ENCODE data around the gene SCEL. TPM values are rescaled to one million over a fixed set of nuclear protein-coding genes. Genes with fewer than 3 reads are reported as not detected.

Gene SCEL
- total and polyA plus RNA-seq, 2 experiments from 2014 or later = not detected

DNA sequence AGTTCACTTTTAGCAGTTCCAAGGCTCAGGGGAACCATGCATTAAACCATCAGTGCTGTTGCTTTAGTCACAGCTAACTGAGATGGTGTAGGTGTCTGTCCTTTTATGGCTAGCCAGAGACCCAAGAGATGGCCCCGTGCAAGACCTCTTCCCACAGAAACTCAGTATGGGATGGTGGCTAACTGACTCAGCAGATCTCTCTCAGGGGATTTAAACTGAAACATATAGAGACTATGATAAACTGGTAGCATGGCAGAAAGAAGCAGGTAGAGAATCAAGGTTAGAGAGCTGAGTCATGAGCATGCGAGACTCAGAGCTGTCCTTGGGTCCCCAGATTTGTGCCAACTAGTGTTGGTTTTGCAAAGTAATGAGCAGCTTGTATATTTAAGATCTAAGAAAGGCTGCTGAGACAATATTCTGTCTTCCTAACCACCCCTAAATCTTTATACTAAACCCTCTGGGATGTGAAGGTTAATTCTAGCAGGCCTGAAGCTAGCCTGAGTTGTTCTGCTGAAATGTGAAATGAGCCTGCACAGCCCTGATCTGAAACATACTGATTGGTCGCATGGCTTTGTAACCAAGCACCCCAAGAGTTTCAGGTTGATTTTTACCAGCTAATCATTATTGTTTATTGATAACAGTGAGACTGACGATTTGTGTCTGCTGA is 6.5 kb upstream of the SCEL start:
- DNase-seq (ENCODE audit: low spot score) = no peak
- Histone ChIP-seq H3K9me2 (ENCODE audit: insufficient read depth) (0 out of 2 replicates have a peak, but pooled peaks cover 3% of the 10 kb centered on the region), H3K36me3 (ENCODE audit: insufficient read depth) (no peaks in the 10 kb centered on the region), H3K4me3 (no peak overlapping the region), H4K20me1 (replicated peaks; ENCODE audit: insufficient read depth) (no peaks in the 10 kb centered on the region), H3K27ac (ENCODE audit: low read depth) (no peak overlapping the region), H3K79me2 (replicated peaks; ENCODE audit: insufficient read depth) (no peaks in the 10 kb centered on the region), H2AFZ (peak overlapping the region; percentile 72; the same call in 1 of the 2 replicates), H3F3A (replicated peaks; ENCODE audit: low read depth) (no peaks in the 10 kb centered on the region), H3K4me2 (no peak overlapping the region), H3K4me1 (ENCODE audit: insufficient read depth) (no peaks in the 10 kb centered on the region), H3K27me3 (ENCODE audit: insufficient read depth) (no peaks in the 10 kb centered on the region)
- no peak for TF ChIP-seq NANOG (IDR thresholded peaks at IDR 0.05; ENCODE audit: borderline replicate concordance)
- TF ChIP-seq STAT1 (IDR thresholded peaks at IDR 0.05; ENCODE audit: unreplicated experiment) = no peak
- TF ChIP-seq, protein P1, sequence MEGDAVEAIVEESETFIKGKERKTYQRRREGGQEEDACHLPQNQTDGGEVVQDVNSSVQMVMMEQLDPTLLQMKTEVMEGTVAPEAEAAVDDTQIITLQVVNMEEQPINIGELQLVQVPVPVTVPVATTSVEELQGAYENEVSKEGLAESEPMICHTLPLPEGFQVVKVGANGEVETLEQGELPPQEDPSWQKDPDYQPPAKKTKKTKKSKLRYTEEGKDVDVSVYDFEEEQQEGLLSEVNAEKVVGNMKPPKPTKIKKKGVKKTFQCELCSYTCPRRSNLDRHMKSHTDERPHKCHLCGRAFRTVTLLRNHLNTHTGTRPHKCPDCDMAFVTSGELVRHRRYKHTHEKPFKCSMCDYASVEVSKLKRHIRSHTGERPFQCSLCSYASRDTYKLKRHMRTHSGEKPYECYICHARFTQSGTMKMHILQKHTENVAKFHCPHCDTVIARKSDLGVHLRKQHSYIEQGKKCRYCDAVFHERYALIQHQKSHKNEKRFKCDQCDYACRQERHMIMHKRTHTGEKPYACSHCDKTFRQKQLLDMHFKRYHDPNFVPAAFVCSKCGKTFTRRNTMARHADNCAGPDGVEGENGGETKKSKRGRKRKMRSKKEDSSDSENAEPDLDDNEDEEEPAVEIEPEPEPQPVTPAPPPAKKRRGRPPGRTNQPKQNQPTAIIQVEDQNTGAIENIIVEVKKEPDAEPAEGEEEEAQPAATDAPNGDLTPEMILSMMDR (conservative IDR thresholded peaks at IDR 0.05; ENCODE audit: low read depth in 2 of 2) = no peak
- no peak for TF ChIP-seq EZH2 (IDR thresholded peaks at IDR 0.05; ENCODE audit: low read depth, unreplicated experiment)
- H3K27me3 Mint-ChIP-seq (ENCODE audit: insufficient read depth, low read depth, poor library complexity) = no peaks in the 10 kb centered on the region
- no peaks in the 10 kb centered on the region for H3K36me3 Mint-ChIP-seq (ENCODE audit: low read depth)
- H3K4me1 Mint-ChIP-seq = no peaks in the 10 kb centered on the region
- no peaks in the 10 kb centered on the region for H3K9me3 Mint-ChIP-seq
- H3K27ac Mint-ChIP-seq = peak overlapping the region; percentile 37; the same call in 1 of the 2 replicates
- H3K4me3 Mint-ChIP-seq = no peak overlapping the region
- ATAC-seq = no peak

DNA sequence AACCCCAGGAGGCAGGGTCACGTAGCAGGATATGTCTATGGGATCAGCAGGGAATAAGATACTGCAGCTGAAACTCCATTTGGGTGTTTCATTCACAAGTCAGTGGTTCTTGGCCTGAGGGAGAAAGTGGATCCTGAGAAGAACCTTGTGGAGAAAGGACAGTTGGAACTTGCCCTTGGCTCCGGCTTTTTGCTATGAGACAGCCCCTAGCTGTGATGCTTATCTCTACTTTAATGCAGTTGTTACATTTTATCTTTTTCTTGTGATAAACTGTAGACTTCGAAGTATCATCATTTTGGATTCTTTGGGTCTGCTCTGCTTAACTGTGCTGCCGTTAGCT is 6.0 kb upstream of the SCEL start:
- H4K20me1 ChIP-seq (replicated peaks; ENCODE audit: insufficient read depth) = no peaks in the 10 kb centered on the region
- H3K4me3 Mint-ChIP-seq = no peak overlapping the region
- no peak overlapping the region for H3K4me2 ChIP-seq
- H3K9me2 ChIP-seq (ENCODE audit: insufficient read depth) = 0 out of 2 replicates have a peak, but pooled peaks cover 3% of the 10 kb centered on the region
- no peaks in the 10 kb centered on the region for H3F3A ChIP-seq (replicated peaks; ENCODE audit: low read depth)
- no peak overlapping the region for H3K4me3 ChIP-seq
- no peaks in the 10 kb centered on the region for H3K9me3 Mint-ChIP-seq
- no peak for ATAC-seq
- H3K27me3 ChIP-seq (ENCODE audit: insufficient read depth) = no peaks in the 10 kb centered on the region
- no peaks in the 10 kb centered on the region for H3K36me3 Mint-ChIP-seq (ENCODE audit: low read depth)
- DNase-seq (ENCODE audit: low spot score) = no peak
- no peaks in the 10 kb centered on the region for H3K4me1 ChIP-seq (ENCODE audit: insufficient read depth)
- H3K79me2 ChIP-seq (replicated peaks; ENCODE audit: insufficient read depth) = no peaks in the 10 kb centered on the region
- H3K36me3 ChIP-seq (ENCODE audit: insufficient read depth) = no peaks in the 10 kb centered on the region
- H3K27ac ChIP-seq (ENCODE audit: low read depth) = no peak overlapping the region
- H3K27me3 Mint-ChIP-seq (ENCODE audit: insufficient read depth, low read depth, poor library complexity) = no peaks in the 10 kb centered on the region
- H2AFZ ChIP-seq = peak overlapping the region; percentile 72; the same call in 1 of the 2 replicates
- no peaks in the 10 kb centered on the region for H3K4me1 Mint-ChIP-seq
- no peak overlapping the region for H3K27ac Mint-ChIP-seq
- TF ChIP-seq, protein P2, sequence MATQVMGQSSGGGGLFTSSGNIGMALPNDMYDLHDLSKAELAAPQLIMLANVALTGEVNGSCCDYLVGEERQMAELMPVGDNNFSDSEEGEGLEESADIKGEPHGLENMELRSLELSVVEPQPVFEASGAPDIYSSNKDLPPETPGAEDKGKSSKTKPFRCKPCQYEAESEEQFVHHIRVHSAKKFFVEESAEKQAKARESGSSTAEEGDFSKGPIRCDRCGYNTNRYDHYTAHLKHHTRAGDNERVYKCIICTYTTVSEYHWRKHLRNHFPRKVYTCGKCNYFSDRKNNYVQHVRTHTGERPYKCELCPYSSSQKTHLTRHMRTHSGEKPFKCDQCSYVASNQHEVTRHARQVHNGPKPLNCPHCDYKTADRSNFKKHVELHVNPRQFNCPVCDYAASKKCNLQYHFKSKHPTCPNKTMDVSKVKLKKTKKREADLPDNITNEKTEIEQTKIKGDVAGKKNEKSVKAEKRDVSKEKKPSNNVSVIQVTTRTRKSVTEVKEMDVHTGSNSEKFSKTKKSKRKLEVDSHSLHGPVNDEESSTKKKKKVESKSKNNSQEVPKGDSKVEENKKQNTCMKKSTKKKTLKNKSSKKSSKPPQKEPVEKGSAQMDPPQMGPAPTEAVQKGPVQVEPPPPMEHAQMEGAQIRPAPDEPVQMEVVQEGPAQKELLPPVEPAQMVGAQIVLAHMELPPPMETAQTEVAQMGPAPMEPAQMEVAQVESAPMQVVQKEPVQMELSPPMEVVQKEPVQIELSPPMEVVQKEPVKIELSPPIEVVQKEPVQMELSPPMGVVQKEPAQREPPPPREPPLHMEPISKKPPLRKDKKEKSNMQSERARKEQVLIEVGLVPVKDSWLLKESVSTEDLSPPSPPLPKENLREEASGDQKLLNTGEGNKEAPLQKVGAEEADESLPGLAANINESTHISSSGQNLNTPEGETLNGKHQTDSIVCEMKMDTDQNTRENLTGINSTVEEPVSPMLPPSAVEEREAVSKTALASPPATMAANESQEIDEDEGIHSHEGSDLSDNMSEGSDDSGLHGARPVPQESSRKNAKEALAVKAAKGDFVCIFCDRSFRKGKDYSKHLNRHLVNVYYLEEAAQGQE (IDR thresholded peaks at IDR 0.05; ENCODE audit: unreplicated experiment) = no peak
- TF ChIP-seq STAT1 (IDR thresholded peaks at IDR 0.05; ENCODE audit: unreplicated experiment) (no peak), EZH2 (IDR thresholded peaks at IDR 0.05; ENCODE audit: low read depth, unreplicated experiment) (no peak), ZNF331 (CRISPR knock-in tag; IDR thresholded peaks at IDR 0.05; ENCODE audit: low read depth) (no peak)
- TF ChIP-seq, protein P3, sequence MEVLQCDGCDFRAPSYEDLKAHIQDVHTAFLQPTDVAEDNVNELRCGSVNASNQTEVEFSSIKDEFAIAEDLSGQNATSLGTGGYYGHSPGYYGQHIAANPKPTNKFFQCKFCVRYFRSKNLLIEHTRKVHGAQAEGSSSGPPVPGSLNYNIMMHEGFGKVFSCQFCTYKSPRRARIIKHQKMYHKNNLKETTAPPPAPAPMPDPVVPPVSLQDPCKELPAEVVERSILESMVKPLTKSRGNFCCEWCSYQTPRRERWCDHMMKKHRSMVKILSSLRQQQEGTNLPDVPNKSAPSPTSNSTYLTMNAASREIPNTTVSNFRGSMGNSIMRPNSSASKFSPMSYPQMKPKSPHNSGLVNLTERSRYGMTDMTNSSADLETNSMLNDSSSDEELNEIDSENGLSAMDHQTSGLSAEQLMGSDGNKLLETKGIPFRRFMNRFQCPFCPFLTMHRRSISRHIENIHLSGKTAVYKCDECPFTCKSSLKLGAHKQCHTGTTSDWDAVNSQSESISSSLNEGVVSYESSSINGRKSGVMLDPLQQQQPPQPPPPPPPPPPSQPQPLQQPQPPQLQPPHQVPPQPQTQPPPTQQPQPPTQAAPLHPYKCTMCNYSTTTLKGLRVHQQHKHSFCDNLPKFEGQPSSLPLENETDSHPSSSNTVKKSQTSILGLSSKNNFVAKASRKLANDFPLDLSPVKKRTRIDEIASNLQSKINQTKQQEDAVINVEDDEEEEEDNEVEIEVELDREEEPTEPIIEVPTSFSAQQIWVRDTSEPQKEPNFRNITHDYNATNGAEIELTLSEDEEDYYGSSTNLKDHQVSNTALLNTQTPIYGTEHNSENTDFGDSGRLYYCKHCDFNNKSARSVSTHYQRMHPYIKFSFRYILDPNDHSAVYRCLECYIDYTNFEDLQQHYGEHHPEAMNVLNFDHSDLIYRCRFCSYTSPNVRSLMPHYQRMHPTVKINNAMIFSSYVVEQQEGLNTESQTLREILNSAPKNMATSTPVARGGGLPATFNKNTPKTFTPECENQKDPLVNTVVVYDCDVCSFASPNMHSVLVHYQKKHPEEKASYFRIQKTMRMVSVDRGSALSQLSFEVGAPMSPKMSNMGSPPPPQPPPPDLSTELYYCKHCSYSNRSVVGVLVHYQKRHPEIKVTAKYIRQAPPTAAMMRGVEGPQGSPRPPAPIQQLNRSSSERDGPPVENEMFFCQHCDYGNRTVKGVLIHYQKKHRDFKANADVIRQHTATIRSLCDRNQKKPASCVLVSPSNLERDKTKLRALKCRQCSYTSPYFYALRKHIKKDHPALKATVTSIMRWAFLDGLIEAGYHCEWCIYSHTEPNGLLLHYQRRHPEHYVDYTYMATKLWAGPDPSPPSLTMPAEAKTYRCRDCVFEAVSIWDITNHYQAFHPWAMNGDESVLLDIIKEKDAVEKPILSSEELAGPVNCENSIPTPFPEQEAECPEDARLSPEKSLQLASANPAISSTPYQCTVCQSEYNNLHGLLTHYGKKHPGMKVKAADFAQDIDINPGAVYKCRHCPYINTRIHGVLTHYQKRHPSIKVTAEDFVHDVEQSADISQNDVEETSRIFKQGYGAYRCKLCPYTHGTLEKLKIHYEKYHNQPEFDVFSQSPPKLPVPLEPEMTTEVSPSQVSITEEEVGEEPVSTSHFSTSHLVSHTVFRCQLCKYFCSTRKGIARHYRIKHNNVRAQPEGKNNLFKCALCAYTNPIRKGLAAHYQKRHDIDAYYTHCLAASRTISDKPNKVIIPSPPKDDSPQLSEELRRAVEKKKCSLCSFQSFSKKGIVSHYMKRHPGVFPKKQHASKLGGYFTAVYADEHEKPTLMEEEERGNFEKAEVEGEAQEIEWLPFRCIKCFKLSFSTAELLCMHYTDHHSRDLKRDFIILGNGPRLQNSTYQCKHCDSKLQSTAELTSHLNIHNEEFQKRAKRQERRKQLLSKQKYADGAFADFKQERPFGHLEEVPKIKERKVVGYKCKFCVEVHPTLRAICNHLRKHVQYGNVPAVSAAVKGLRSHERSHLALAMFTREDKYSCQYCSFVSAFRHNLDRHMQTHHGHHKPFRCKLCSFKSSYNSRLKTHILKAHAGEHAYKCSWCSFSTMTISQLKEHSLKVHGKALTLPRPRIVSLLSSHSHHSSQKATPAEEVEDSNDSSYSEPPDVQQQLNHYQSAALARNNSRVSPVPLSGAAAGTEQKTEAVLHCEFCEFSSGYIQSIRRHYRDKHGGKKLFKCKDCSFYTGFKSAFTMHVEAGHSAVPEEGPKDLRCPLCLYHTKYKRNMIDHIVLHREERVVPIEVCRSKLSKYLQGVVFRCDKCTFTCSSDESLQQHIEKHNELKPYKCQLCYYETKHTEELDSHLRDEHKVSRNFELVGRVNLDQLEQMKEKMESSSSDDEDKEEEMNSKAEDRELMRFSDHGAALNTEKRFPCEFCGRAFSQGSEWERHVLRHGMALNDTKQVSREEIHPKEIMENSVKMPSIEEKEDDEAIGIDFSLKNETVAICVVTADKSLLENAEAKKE (CRISPR knock-in tag; IDR thresholded peaks at IDR 0.05) = no peak
